ENCODE measurements around the gene SLC35F1. TPM values are rescaled to one million over a fixed set of nuclear protein-coding genes. Genes with fewer than 3 reads are reported as not detected.

The SLC35F1 gene
- total and polyA plus RNA-seq, 2 donors (not counting 1 experiment from before 2014, with no cell fraction given) = not detected

DNA sequence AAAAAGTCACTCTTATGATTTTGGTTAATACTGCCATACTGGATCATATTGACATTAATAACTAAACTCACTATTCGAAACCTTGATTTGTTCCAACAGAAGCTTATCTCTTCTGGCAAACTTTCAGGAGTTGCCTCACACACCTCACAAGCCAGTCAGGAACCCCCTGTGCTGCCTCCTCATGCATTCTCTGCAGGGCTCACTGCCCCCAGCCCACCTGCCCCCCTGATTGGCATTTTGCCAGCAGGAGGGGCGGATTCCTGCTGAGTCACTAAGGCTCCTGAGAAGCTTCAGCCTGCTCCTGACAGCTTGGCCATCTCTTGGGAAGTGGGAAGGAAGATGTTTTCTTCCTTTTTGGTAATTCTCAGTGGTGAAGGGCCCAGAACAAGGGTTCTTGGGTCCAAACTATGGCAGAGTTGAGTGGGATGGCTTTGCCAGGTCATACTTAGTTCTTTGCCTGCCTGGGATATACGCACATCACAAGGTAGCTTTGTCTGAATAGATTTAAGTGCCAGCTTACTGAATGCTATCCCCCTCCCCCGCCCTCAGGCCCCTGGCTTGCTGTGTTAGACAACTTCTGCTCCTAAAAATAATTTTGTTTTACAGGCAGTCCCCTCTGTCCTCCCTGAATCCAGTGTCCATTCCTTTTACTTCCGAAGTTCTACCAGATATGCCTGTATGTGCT, 31.4 kb downstream of the SLC35F1 start:
- intact Hi-C loops (cut with micrococcal nuclease) = no loop called here
- H3K9ac ChIP-seq (ENCODE audit: low read length) = no peak overlapping the region
- H2AFZ ChIP-seq (ENCODE audit: insufficient read depth, low read depth, low read length, poor library complexity, severe bottlenecking) = no peak overlapping the region
- H3K27ac ChIP-seq (ENCODE audit: low read length in 2 of 2) = no peak overlapping the region
- no peak overlapping the region for H3K4me3 ChIP-seq (ENCODE audit: control extremely low read depth in 1 of 5, extremely low read depth in 1 of 5, insufficient read depth in 1 of 5, low read depth in 2 of 5, low read length in 4 of 5)
- ChIA-PET CTCF (interaction anchor here (0.7 kb wide), 1 partner anchor 211 kb away, joined by 3 read pairs; no protein-coding TSS in a partner anchor), POLR2A (no interaction called here)
- no peak for ATAC-seq (ENCODE audit: low read depth)
- no peak overlapping the region for H3K4me2 ChIP-seq (replicated peaks; ENCODE audit: low read depth, low read length, poor library complexity, severe bottlenecking)
- Mint-ChIP-seq H3K4me3 (no peak overlapping the region), H3K4me1 (no peaks in the 10 kb centered on the region), H3K27me3 (no peaks in the 10 kb centered on the region), H3K27ac (no peak overlapping the region), H3K9me3 (ENCODE audit: insufficient read depth) (no peaks in the 10 kb centered on the region)
- TF ChIP-seq EZH2 (IDR thresholded peaks at IDR 0.05; ENCODE audit: borderline replicate concordance, insufficient read depth, low read depth, low read length, poor library complexity, severe bottlenecking) = no peak
- TF ChIP-seq, protein P1, sequence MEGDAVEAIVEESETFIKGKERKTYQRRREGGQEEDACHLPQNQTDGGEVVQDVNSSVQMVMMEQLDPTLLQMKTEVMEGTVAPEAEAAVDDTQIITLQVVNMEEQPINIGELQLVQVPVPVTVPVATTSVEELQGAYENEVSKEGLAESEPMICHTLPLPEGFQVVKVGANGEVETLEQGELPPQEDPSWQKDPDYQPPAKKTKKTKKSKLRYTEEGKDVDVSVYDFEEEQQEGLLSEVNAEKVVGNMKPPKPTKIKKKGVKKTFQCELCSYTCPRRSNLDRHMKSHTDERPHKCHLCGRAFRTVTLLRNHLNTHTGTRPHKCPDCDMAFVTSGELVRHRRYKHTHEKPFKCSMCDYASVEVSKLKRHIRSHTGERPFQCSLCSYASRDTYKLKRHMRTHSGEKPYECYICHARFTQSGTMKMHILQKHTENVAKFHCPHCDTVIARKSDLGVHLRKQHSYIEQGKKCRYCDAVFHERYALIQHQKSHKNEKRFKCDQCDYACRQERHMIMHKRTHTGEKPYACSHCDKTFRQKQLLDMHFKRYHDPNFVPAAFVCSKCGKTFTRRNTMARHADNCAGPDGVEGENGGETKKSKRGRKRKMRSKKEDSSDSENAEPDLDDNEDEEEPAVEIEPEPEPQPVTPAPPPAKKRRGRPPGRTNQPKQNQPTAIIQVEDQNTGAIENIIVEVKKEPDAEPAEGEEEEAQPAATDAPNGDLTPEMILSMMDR (IDR thresholded peaks at IDR 0.05) = no peak
- no peaks in the 10 kb centered on the region for H3K4me1 ChIP-seq (ENCODE audit: control insufficient read depth in 2 of 2, insufficient read depth in 2 of 2, low read length in 2 of 2)
- H3K27me3 ChIP-seq (replicated peaks in 1 of 4; ENCODE audit: control extremely low read depth in 1 of 4, control insufficient read depth in 3 of 4, insufficient read depth in 4 of 4, low read length in 3 of 4) = no peaks in the 10 kb centered on the region
- no peaks in the 10 kb centered on the region for H4K20me1 ChIP-seq (ENCODE audit: control insufficient read depth, insufficient read depth, low read length, poor library complexity, severe bottlenecking)
- no peak for DNase-seq
- H3K9me3 ChIP-seq (ENCODE audit: control extremely low read depth in 1 of 3, control insufficient read depth in 2 of 3, insufficient read depth in 1 of 3, low read length in 2 of 3) = no peaks in the 10 kb centered on the region
- H3K79me2 ChIP-seq (ENCODE audit: control insufficient read depth, insufficient read depth, low read length) = no peaks in the 10 kb centered on the region
- no peaks in the 10 kb centered on the region for H3K36me3 ChIP-seq (replicated peaks in 1 of 2; ENCODE audit: control extremely low read depth in 1 of 2, control insufficient read depth in 1 of 2, extremely low read depth in 1 of 2, insufficient read depth in 2 of 2, low read length in 1 of 2)
- WGBS (ENCODE audit: insufficient coverage) = 79% methylated on average over 2 of the region's 5 CpGs

DNA sequence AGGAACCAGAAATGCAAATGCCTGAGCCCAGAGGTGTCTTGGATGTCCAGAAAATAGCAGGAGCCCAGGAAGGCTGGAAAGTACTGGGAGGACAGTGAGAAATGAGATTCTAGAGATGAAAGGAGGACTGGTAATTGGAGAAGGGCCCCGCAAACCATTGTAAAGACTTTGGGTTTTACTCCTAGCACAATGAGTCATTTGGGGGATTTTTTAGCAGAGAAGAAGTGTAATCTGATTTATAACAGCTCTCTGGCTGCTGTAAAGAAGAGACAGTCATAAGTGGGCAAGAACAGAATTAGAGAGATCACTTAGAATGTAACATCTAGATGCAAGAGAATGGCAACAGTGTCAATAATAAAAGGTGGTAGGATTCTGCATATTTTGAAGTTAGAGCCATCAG, 40.2 kb downstream of the SLC35F1 start:
- Histone ChIP-seq H3K27me3 (replicated peaks in 1 of 4; ENCODE audit: control extremely low read depth in 1 of 4, control insufficient read depth in 3 of 4, insufficient read depth in 4 of 4, low read length in 3 of 4) (no peaks in the 10 kb centered on the region), H3K27ac (ENCODE audit: low read length in 2 of 2) (no peak overlapping the region), H3K9ac (ENCODE audit: low read length) (no peak overlapping the region), H3K4me3 (ENCODE audit: control extremely low read depth in 1 of 5, extremely low read depth in 1 of 5, insufficient read depth in 1 of 5, low read depth in 2 of 5, low read length in 4 of 5) (no peak overlapping the region), H2AFZ (ENCODE audit: insufficient read depth, low read depth, low read length, poor library complexity, severe bottlenecking) (no peak overlapping the region), H3K9me3 (ENCODE audit: control extremely low read depth in 1 of 3, control insufficient read depth in 2 of 3, insufficient read depth in 1 of 3, low read length in 2 of 3) (no peaks in the 10 kb centered on the region), H4K20me1 (ENCODE audit: control insufficient read depth, insufficient read depth, low read length, poor library complexity, severe bottlenecking) (no peaks in the 10 kb centered on the region), H3K36me3 (replicated peaks in 1 of 2; ENCODE audit: control extremely low read depth in 1 of 2, control insufficient read depth in 1 of 2, extremely low read depth in 1 of 2, insufficient read depth in 2 of 2, low read length in 1 of 2) (no peaks in the 10 kb centered on the region), H3K79me2 (ENCODE audit: control insufficient read depth, insufficient read depth, low read length) (no peaks in the 10 kb centered on the region), H3K4me1 (ENCODE audit: control insufficient read depth in 2 of 2, insufficient read depth in 2 of 2, low read length in 2 of 2) (no peaks in the 10 kb centered on the region), H3K4me2 (replicated peaks; ENCODE audit: low read depth, low read length, poor library complexity, severe bottlenecking) (no peak overlapping the region)
- intact Hi-C loops (cut with micrococcal nuclease) = no loop called here
- no peaks in the 10 kb centered on the region for H3K27me3 Mint-ChIP-seq
- DNase-seq (no peak), ATAC-seq (ENCODE audit: low read depth) (no peak)
- H3K9me3 Mint-ChIP-seq (ENCODE audit: insufficient read depth) = no peaks in the 10 kb centered on the region
- H3K4me1 Mint-ChIP-seq = no peaks in the 10 kb centered on the region
- H3K27ac Mint-ChIP-seq = no peak overlapping the region
- POLR2A ChIA-PET = no interaction called here
- CTCF ChIA-PET = no interaction called here
- no peak for TF ChIP-seq EZH2 (IDR thresholded peaks at IDR 0.05; ENCODE audit: borderline replicate concordance, insufficient read depth, low read depth, low read length, poor library complexity, severe bottlenecking)
- TF ChIP-seq, protein P1 (IDR thresholded peaks at IDR 0.05) = no peak
- 63% methylated on average over 1 of the region's 1 CpG for WGBS (ENCODE audit: insufficient coverage)
- H3K4me3 Mint-ChIP-seq = no peak overlapping the region
